Sigmoid colon (tissue), 3 donors: Measurements from ENCODE around the gene PIF1.

Experiments used
- POLR2A ChIP-seq, 2 donors: fragments of 450-650 bp; IDR thresholded peaks; one replicate each; pipeline ENCODE4 v1.6.1; 2016; ENCODE audit warnings: antibody characterized with exemption in 2 of 2, mild to moderate bottlenecking in 2 of 2, moderate library complexity in 2 of 2
- TF ChIP-seq, protein P1 (sequence below), 4 experiments: fragments of 450-650 bp in 3 of 4; fragments of 200-600 bp in 1 of 4; IDR thresholded peaks; one replicate each; pipeline ENCODE4 v1.5.1; 2016 to 2019; ENCODE audit warnings: antibody characterized with exemption in 4 of 4, mild to moderate bottlenecking in 3 of 4, moderate library complexity in 2 of 4

DNA sequence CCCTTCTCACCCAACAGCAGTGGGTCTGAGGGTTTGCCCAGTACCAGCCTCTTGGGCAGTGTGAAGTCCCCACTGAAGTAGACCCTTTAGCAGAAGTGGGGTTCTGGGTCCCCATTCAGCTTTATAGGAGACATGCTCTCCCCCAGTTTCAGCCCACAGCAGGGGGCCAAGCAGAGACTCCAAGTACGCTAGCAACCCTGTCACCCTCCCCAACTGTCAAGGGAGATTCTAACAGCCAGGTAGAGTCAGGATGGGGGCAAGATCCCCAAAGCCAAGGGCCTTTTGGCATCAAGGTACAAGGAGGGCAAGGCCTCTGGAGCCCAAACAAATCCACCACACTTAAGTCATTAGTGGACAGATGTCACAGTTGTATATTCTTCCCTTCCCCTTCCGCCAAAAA is 51.8 kb downstream of the PIF1 start:
- TF ChIP-seq, protein P1, sequence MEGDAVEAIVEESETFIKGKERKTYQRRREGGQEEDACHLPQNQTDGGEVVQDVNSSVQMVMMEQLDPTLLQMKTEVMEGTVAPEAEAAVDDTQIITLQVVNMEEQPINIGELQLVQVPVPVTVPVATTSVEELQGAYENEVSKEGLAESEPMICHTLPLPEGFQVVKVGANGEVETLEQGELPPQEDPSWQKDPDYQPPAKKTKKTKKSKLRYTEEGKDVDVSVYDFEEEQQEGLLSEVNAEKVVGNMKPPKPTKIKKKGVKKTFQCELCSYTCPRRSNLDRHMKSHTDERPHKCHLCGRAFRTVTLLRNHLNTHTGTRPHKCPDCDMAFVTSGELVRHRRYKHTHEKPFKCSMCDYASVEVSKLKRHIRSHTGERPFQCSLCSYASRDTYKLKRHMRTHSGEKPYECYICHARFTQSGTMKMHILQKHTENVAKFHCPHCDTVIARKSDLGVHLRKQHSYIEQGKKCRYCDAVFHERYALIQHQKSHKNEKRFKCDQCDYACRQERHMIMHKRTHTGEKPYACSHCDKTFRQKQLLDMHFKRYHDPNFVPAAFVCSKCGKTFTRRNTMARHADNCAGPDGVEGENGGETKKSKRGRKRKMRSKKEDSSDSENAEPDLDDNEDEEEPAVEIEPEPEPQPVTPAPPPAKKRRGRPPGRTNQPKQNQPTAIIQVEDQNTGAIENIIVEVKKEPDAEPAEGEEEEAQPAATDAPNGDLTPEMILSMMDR (IDR thresholded peaks at IDR 0.05) = no peak
- no peak for TF ChIP-seq POLR2A (IDR thresholded peaks at IDR 0.05)
